GM12891 (cell line): ENCODE measurements around the gene MPZL2.

ENCODE experiments used
- DNase-seq: peaks from one replicate; pipeline ENCODE4 v3.0.0; 2011; ENCODE audit warnings: low spot score; ENCODE audit not compliant: insufficient read length
- FAIRE-seq: peaks from 2 replicates; lab custom pipeline; 2011; peaks lifted over from hg19 to GRCh38; lab: Jason Lieb, UNC
- PAX5 ChIP-seq: IDR thresholded peaks from 2 replicates; pipeline ENCODE4 v1.6.1; 2011; ENCODE audit warnings: low read length, moderate library complexity, mild to moderate bottlenecking; ENCODE audit not compliant: insufficient read depth, severe bottlenecking
- POLR2A ChIP-seq: IDR thresholded peaks from 2 replicates; pipeline ENCODE4 v1.6.1; 2011; ENCODE audit warnings: low read depth, low read length, control low read depth
- POLR2AphosphoS5 ChIP-seq: IDR thresholded peaks from 2 replicates; pipeline ENCODE4 v1.6.1; 2011; ENCODE audit warnings: low read depth, low read length, control low read depth
- POU2F2 ChIP-seq: IDR thresholded peaks from 2 replicates; pipeline ENCODE4 v1.6.1; 2011; ENCODE audit warnings: low read depth, mild to moderate bottlenecking, control low read depth, low read length, moderate library complexity
- SPI1 ChIP-seq: IDR thresholded peaks from 2 replicates; pipeline ENCODE4 v1.6.1; 2011; ENCODE audit warnings: low read depth, low read length, control low read depth
- TAF1 ChIP-seq: IDR thresholded peaks from 2 replicates; pipeline ENCODE4 v1.6.1; 2011; ENCODE audit warnings: low read depth, low read length, control low read depth

MPZL2 gene

GRCh38 chr11:118267486-118267885, 3.4 kb upstream of the MPZL2 start:
- no peak for DNase-seq
- TF ChIP-seq PAX5 (no peak), POLR2AphosphoS5 (no peak)
- FAIRE-seq = no peak

- no peak for FAIRE-seq
- DNase-seq = no peak
- no peak for TF ChIP-seq SPI1
- no peak for TF ChIP-seq POU2F2
- TF ChIP-seq PAX5 = no peak
- no peak for TF ChIP-seq POLR2AphosphoS5
- TF ChIP-seq POLR2A = no peak
- no peak for TF ChIP-seq TAF1
These were observed 1.9 kb upstream of the MPZL2 start for GRCh38 chr11:118265954-118266353.

GRCh38 chr11:118264569-118265465, 720 bp upstream of the MPZL2 start:
- no peak for TF ChIP-seq PAX5
- TF ChIP-seq POLR2AphosphoS5 = no peak
- TF ChIP-seq POLR2A = no peak
- no peak for TF ChIP-seq SPI1
- TF ChIP-seq TAF1 = no peak
- no peak for TF ChIP-seq POU2F2
- FAIRE-seq (no peak), DNase-seq (no peak)

GRCh38 chr11:118263112-118263511, 985 bp downstream of the MPZL2 start:
- DNase-seq = no peak
- no peak for FAIRE-seq
- TF ChIP-seq TAF1 (no peak), POU2F2 (no peak), SPI1 (no peak), PAX5 (no peak), POLR2AphosphoS5 (no peak), POLR2A (no peak)

- TF ChIP-seq PAX5 (no peak), POLR2AphosphoS5 (no peak), POU2F2 (no peak), TAF1 (no peak), POLR2A (no peak), SPI1 (no peak)
- no peak for FAIRE-seq
These were observed 3.7 kb downstream of the MPZL2 start for GRCh38 chr11:118260353-118260752.

GRCh38 chr11:118259138-118259537, 5.0 kb downstream of the MPZL2 start:
- DNase-seq (no peak), FAIRE-seq (no peak)
- TF ChIP-seq TAF1 (no peak), POU2F2 (no peak), POLR2A (no peak), SPI1 (no peak), POLR2AphosphoS5 (no peak), PAX5 (no peak)

More at GRCh38 chr11:118260353-118260752, 3.7 kb downstream of the MPZL2 start:
- DNase-seq = no peak

DNA sequence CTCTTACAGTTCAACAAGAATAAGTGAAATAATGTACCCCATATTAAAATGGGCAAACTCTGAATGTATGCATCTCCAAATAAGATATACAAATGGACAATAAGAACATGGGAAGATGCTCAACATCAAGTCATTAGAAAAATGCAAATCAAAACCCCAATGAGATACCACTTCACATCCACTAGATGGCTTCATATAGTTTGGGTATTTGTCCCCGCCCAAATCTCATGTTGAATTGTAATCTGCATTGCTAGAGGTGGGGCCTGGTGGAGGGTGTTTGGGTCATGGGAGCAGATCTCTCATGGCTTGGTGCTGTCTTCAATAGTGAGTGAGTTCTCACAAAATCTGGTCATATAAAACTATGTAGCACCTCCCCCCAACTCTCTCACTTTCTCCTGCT, 5.7 kb downstream of the MPZL2 start:
- no peak for TF ChIP-seq TAF1
- no peak for TF ChIP-seq SPI1
- TF ChIP-seq POU2F2 = no peak
- TF ChIP-seq POLR2A = no peak
- TF ChIP-seq PAX5 = no peak
- TF ChIP-seq POLR2AphosphoS5 = no peak
- no peak for FAIRE-seq
- no peak for DNase-seq

DNA sequence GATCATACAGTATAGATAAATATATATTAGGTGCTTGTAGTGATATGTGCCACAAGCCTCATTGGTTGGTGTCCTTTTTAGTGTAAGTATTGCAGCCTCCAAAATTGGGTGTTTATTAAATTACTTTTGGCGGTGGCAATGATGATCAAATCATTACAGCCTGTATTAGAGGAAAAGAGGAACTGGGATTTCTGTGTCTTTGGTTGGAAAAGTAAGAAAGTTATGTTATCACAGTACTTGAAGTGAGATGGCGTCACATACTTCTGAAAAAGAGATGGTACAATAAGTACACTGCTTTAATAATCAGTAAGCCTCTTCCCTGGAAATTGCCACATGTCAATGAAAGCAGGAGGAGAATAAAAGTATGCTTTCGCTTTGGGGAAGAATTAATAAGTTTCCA, 11.4 kb downstream of the MPZL2 start:
- FAIRE-seq = peak; percentile 31
- DNase-seq = no peak
- TF ChIP-seq POLR2A = no peak
- TF ChIP-seq SPI1 = peak; percentile 90

DNA sequence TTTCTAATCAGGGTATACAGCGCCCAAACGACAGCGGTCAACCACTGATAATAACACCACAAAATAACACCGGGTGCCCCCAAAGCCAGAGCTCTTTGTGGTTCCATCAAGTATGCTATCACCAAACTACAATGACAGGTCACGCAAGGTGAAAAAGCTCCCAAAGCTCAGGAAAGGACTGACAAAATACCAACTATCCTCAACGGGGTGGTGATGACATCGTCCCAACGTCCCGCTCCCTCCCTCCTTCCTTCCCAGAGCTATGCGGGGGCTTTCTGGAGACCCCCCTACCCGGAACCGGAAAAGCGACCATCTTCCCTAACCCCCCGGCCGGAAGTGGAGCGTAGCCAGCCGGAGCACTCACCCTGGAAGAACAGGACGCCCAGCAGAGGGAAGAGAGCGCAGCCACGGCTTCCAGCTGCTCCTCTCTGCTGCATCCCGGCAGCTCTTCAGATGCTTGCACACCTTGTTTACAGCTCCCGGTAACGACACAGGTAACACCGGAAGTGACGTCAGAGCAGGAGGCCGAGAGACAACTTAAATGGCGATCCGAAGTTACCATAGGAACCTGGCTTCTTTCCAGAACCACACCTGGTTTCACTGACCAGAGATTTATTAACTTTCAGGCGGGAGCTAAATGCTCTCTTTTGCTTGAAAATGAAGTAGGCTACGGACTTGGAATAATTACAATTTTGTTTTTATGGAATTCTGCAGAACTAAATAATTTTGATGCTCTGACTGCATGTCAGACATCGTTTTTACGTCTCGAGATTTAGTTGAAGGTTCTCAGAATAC, 12.0 kb downstream of the MPZL2 start, which contains the start of gene MPZL3:
Gene MPZL3 (minus strand): TSS at position 508 of the 795 bp plus-strand sequence. CDS start 71 bp downstream, at position 437.
- TF ChIP-seq PAX5 = no peak
- peak; percentile 80 for TF ChIP-seq POLR2AphosphoS5
- peak; percentile 73 for TF ChIP-seq POLR2A
- peak; percentile 45; the same call in 1 of the 2 replicates for TF ChIP-seq TAF1
- FAIRE-seq (peak; percentile 98), DNase-seq (peak; percentile 54)

GRCh38 chr11:118247041-118247440, 17.1 kb downstream of the MPZL2 start:
- FAIRE-seq (peak; percentile 48), DNase-seq (no peak)
- TF ChIP-seq TAF1 (no peak), POU2F2 (no peak), SPI1 (no peak), POLR2AphosphoS5 (no peak), PAX5 (no peak), POLR2A (no peak)
